Measurements from ENCODE around the gene FAM3B.

The FAM3B gene

GRCh38 chr21:41406340-41406739, 89.7 kb downstream of the FAM3B start:
- TF ChIP-seq CTCF (IDR thresholded peaks at IDR 0.05; ENCODE audit: control insufficient read depth, insufficient read depth, low read depth, low read length, missing control alignments) = no peak
- no peak for DNase-seq (ENCODE audit: low read depth)
- H3K4me3 ChIP-seq (ENCODE audit: control insufficient read depth, low read depth, low read length) = no peak overlapping the region

Data from AG09309 (cell line).